Stimulated activated CD4-positive, alpha-beta T cell treated with anti-CD3 and anti-CD28 coated beads, Interleukin-1b, Interleukin-23, amount 100 ng/mL, for 4 hours (primary cell): ENCODE results near the gene IQSEC3.
"Not testable (repeated sequence)": the region's sequence is repeated elsewhere in the genome, so short reads cannot be mapped to it uniquely, and the experiment has no call there.

Source experiments
- DNase-seq, 2 donors: peaks; one replicate each; pipeline ENCODE4 v3.0.0-alpha.2; 2020; ENCODE audit warnings: low read depth in 2 of 2

IQSEC3 gene

DNA sequence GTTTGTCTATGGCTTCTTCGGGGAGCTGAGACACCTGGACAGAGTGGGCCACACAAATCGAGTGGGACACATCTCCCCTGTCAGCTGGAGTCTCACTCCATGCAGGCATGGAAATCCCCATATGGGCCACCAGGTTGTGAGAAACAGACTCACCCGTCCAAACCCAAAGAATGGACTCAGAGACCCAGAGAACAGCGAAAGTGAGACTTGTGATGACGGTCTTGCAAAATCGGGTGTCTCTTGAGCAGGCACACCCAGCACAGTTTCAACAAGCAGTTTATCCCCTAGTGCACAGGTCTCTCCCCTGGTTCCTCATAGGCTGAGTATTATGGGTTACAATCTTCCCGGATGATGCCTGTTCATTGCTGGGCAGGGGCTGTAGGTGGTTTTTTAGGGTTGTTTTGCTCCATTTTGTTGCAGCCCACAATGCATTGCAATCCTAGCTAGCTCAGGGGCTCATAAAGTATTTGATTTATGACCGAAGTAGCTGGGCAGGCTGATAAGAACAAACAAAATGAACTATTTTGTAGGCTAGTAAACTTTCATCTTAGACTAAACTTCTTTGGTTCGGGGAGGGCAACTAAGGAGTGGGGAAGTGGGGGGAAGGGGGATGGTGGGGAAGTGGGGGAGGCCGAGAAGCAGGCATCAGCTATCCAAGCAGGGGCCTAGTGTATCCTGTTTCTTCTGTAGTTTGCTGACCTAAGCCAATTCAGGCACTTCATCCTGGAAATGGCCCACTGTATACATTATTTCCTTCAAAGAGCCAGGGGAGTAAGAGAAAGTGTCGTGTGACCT lies 45.3 kb downstream of the IQSEC3 start:
- DNase-seq = no peak

DNA sequence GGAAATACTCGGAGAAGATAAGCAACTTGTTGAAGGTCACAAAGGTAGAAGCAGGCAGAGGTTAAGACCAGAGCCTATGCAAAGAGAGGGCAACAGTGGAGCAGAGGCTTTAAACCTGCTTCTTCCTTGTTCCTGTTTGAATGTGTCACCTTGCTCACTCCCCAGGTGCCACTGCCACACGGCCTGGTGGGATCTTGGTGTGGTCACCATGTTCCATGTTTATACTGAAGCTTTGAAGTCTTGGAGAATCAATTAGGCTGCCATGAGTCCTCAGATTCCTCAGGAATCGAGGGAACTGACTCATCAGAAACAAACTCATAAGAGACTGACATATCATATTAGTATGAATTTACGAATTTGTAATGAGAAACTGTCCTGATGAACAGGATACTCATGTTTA lies 46.8 kb downstream of the IQSEC3 start:
- DNase-seq = no peak

DNA sequence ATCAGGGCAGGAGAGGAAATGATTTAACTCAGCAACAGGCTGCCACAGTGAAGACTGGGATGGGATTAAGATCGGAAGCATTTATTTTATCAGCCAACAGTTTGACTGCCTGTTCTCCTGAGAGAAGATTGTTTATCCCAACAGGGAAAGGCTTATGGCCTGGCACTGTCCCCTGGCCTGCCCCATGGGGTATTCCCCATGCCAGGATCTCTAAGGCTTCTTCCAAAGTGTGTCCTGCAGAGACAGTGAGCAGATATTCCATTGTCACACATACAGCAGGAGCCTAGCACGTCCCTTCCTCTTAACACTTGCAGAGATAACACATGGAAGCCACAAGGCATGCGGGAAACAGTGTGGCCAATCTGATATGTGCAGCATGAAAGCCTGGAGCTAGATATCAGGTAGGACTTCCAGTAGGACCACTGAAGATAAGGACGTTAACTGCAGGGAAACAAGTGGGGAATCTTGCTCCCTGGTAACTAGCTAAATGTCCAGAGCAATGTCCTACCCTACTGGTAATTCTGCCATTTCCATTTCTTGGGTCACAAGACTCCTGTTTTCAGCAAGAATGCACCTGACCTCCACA lies 48.2 kb downstream of the IQSEC3 start:
- DNase-seq = no peak

DNA sequence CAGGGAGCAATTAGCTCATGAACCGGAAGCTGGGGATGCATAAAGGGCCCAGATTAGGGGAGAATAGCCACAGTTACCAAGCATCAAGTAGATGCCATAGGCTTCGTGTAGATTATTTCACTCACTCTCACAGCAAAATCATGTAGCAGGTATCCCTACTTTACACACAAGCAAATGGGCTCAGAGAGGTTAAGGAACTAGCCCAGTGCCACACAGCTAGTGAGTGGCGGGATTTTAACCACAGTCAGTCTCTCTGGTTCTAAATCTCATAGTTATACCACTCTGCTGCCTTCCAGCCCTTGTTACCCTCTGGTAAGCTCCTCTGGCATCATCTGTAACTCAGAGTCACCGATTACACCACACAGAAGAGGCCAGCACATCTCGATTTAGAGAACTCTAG lies 49.0 kb downstream of the IQSEC3 start:
- DNase-seq = no peak

DNA sequence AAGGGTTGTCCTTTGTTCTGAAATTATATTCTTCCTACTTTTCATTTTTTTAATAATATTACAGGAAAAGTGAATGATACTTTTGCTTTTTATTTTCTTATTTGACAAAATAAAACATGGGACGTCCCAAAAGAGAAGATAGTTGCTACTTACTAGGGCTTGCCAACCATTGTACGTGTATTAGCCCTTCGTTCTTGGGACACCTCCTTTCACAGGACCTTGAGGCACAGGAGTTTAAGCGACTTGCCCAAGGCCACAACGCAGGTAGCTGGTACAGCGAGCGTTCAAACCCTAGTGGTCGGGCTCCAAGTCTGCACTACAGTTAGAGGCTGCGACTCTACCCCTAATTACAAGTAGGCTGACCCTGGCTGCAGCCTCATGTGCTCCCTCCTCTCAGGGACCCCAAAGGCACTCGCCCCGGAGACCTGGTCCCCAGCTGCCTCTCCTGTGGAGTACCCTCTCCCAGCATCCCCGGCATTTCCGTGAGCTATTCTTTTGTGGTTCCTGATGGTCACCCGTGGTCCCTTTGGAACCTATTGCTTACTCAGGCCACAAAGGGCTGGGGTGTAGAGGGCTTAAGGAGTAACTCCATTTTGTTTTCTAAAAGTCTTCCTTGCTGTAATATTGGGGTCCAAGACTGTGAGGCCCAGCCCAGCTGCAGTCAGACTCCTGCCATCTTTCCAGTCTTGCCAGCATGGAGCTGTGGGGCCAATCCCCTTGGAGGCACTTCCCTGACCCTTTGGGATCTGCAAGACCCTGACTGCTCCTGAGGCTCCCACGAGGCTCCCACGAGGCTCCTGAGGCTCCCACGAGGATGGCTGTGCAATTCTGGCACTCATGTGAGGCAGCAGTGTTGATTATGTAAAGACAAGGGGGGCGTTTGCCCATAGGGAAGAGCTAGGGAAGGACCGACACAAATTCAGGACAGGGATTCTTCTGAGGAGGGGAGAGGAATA lies 49.7 kb downstream of the IQSEC3 start:
- DNase-seq = no peak

DNA sequence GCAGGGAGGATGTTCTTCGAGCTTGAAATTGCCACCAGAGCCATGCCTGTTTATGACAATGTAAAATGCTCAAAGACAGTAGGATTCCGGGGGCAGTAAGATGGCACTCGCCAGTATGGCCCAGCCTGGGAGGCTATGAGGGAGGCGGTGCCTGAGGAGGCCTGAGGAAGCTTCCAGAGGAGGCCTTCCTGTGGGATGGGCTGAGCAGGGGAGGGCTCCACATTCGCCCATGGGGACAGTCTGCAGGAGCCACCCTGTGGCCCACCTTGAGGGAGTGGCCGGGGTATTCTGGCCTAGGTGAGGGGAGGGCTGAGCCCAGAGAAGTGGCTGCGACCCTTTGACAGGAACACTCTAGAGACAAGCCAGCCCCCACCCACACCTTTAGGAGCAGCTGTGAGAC lies 50.7 kb downstream of the IQSEC3 start:
- no peak for DNase-seq

DNA sequence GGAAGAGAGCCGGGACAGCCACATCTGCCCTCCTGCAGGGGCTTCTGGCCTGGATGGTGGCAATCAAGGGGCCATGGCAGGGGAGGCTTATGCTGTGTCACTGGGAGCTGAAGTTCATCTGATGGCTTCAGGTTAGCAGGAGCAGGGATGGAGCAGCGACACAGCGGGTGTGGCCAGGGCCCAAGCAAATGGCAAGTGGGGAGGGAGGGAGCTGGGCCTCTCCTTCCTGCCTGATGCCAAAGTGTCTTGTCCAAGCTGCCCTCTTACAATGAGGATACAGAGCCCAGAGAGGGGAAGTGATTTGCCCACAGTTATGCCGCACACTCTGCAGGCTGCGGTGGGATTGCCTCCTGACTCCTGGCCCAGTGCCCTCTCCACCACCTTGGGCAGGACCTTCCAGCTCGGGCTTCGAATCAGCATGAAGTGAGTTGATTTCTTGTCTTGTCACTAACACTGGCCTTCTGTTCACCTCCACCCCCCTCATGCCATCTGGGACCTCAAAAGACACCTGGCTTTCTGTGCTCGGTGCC lies 51.3 kb downstream of the IQSEC3 start:
- DNase-seq = no peak

DNA sequence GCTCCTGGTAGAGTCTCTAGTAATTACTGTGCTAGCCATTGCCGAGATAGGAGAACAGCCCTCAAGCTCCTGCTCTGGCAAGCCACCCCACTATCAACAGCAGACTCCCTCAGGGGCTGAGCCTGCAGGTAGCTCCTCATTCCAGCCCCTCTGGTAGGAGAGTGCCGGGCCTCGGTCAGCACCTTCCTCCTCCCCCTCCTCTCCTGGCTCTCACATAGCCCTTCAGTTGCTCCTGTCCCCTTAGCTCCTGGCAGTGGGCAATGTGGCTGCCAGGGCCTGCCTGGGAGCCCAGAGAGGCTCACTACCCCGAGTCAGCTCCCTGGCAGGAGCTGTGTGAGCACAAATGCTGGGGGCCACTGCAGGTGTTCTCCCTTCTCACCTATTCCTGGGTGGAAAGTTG lies 52.0 kb downstream of the IQSEC3 start:
- DNase-seq = no peak

DNA sequence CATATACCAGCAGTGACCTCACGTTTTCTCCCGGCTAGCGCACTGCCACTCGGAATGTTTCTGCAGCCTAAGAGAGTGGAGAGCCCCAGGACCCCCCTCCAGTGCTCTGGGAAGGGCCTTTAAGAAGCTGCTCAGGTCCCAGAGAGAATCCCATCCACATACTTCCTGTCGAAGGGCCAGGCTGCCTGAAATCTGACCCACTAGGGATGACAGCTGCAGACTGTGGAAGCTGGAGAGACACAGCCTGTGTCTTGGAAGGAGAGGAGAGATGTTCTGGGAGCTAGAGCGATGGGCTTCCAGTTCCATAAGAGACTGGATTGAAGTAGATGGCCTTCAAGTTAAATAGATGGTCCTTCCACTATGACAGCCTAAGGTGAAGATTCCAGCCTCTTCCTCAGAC lies 54.4 kb downstream of the IQSEC3 start:
- DNase-seq = no peak

DNA sequence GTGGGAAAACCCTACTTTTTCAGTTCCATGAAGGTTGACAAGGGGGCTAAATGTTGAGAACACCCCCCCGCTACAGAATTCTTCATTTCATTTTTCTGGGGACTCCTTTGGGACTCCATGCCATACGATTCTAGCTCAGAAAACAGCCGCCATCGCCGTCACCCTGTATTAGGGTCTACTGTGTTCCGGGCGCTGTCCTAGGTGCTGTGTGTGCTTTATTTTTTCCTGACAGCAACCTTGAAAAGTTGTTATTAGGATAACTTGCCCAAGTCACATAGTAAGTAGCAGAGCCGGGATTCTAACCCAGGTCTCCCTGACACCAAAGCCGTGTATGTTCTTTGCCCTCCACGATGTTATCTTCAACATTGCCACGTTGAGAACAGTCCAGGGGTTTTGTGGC lies 55.1 kb downstream of the IQSEC3 start:
- no peak for DNase-seq

DNA sequence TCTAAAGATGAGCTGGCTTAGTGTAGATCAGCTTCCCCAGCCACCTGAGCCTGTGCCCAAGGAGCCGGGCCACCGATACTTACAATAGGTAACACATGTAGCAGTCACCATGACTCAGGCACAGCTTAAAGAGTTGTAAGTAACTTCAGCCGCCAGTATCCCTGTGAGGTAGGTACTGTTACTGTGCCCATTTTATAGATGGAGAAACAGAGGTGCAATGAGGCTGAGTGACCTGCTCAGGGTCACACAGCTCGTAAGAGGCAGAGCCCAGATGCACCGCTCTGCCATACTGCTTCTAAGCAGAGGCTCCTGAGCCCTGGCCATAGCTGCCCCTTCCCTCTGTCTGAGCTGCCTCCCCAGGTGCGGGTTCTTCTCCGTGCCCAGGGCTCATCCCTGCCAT lies 58.5 kb downstream of the IQSEC3 start:
- DNase-seq = no peak

DNA sequence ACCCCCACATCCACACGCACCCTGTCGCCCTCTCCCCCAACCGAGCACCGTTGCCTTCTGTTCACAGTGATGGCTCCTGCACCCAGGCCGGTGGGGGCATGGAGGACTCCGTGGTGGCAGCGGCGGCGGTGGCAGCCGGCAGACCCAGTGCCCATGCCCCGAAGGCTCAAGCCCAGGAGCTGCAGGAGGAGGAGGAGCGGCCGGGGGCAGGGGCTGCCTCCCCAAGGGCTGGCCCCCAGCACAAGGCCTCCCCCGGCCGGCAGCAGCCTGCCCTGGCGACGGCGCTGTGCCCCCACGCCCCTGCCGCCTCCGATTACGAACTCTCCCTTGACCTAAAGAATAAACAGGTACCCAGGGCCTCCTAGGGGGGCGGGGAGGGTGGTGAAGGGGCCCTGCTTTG lies 59.0 kb downstream of the IQSEC3 start:
- no peak for DNase-seq

DNA sequence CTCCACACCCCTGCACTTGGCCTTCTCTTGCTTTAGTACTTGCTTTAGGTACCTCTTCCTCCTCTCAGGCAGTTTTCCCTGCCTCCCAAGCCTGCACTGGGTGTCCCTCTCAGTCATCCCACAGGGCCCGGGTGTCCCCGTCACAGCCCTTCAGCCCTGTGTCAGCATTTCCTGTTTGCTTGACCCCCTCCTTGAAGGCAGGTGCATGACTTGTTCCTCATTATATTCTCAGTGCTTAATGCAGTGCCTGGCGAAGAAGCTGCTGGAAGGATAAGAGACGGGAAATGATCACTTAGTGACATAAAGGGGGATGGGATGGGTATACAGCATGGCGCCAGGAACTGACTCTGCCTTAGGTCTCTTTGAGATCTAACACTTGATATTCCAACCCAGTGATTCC lies 61.5 kb downstream of the IQSEC3 start:
- no peak for DNase-seq

DNA sequence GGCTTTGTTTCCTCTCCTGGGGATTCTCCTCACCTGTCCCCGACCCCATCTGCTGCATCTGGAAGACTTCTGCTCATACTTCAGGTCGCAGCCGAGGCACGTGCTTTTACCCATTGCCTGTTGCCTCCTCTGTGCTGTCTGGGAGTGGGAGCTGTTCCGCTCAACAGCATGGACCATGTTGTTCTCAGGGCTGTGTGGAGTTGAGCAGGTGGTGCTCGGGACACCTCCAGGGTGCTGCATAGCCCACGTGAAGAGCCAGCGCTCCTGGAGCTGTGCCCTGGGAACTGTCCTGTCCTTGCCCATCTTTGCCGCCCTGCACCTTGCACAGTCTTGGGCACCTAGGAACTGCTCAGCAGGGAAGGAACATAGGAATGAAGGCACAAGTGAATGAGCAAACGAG lies 62.4 kb downstream of the IQSEC3 start:
- no peak for DNase-seq

DNA sequence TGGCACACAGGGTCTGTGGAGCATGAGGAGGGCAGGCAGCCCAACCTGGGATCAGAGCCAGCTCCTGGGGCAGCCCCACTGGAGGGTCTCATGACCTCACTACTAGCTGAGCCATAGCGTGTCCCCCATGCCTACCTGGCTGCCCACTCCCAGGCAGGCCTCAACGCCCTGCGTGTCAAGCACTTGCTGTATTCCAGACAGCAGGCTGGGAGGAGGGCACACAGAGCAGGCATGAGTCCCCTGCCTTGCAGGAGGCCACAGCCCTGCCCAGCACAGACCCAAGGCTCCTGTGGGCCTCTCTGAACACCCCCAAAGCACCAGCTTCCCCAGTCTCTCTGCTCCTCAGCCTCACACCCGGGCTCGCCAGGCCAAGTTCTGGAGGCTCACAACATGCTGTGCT lies 64.0 kb downstream of the IQSEC3 start:
- no peak for DNase-seq

DNA sequence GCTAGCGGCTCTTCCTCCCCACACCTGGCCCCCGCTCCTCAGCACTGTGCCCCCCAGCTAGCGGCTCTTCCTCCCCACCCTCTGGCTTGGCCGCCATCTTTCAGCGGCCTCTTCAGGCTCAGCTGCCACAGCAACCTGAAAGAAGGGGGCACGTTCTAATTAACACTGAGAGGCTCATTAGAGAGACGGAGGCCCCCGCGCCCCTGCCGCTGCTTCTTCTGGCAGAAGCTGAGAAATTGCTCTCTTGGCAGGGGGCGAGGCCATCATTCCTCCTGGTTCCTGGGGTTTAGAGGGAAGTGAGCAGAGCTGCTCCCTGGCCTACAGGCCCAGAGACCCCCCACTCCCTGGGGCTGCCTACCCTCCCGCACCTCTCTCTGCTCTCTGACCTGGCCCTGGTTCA lies 64.4 kb downstream of the IQSEC3 start:
- no peak for DNase-seq

DNA sequence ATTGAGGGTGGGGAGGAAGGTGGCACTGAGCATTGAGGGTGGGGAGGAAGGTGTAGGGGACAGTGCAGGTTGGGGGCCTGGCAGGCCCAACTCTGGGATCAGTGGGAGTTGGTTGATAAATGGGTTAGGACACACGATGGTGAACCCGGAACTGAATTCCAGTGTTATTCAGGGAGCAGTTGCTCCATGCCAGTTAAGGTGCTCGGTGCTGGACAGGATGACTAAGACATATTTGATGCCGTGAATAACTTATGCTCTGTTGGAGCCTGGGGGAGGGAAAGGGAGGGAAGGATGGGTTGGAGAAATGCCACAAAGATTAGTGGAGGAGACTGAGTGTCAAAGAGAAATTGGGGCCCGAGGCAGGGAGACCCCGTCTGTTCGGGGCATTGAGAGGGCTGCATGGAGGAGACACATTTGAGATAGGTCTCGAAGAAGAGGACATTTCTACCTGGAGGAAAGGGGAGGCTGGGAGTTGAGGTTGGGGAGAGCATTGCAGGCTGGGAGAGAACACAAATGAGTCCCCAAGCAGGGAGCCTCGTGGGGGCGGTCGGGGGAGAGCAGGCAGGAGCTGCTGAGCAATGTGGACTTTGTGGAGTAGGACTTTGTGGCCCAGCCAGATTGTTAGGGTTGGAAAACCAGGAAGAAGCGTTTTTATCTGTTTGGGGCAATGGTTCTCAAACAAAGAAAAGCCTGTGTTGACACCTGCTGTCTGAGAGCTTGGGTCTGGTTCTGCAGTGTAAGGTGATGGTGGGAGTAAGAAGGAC lies 65.3 kb downstream of the IQSEC3 start:
- no peak for DNase-seq

DNA sequence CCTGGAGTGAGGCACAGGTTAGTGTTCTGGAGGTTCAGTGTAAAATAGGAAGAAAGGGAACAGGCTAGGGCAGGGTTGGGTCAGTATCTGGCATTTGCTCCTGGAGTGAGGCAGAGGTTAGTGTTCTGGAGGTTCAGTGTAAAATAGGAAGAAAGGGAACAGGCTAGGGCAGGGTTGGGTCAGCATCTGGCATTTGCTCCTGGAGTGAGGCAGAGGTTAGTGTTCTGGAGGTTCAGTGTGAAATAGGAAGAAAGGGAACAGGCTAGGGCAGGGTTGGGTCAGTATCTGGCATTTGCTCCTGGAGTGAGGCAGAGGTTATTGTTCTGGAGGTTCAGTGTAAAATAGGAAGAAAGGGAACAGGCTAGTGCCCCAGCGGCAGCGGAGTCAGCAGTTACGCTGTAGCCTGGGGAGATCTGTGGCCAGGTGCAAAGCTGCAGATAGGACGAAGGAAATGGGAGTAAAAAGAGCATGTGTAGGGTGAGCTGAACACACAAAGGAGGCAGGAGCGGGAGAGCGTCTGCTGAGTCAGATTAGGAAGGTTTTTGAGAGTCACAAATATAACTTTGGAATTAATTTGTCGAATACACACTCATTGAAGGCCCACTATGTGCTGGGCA lies 67.2 kb downstream of the IQSEC3 start:
- DNase-seq = not testable (repeated sequence)

DNA sequence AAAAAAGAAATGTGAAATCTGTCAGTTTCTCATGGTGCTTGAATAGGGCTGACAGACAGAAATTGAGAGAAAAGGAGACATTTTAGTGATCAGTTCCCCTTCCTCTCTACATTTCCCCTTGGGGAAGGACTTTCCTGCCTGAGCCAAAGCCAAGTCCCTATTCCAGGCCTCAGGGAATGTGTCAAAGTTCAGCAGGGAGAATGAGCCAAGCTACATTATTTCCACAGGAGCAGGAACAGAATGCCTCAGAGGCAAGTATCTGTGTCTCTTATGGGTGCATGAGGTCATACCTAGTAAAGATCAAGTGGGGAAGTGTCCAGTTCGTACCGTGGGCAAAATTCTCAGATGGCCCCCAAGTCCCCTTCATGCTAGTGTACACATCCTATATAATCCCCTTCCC lies 68.6 kb downstream of the IQSEC3 start:
- no peak for DNase-seq

DNA sequence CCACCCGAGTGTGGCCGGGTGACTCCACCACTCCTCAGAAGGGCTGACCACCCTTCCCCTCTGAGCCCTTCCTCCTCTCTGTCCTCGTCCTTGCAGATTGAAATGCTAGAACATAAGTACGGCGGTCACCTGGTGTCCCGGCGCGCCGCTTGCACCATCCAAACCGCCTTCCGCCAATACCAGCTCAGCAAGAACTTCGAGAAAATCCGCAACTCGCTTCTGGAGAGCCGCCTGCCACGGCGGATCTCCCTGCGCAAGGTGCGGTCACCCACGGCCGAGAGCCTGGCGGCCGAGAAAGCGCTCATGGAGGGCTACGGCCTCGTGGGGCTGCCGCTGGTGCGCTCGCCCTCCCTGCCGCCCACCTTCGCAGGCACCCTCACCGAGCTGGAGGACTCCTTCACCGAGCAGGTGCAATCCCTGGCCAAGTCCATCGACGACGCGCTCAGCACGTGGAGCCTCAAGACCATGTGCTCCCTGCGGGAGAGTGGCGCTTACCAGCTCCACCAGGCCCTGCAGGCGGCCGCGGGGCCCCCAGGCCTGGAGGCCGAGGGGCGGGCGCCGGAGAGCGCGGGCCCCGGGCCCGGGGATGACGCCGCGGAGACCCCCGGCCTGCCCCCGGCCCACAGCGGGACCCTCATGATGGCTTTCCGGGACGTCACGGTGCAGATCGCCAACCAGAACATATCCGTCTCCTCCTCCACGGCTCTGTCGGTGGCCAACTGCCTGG lies 71.8 kb downstream of the IQSEC3 start:
- no peak for DNase-seq
